Stimulated activated CD8-positive, alpha-beta memory T cell treated with anti-CD3 and anti-CD28 coated beads, Interleukin-12 subunit alpha, Interleukin-12 subunit beta, amount 100 ng/mL, for 4 hours (primary cell): ENCODE measurements around the gene IFI27.
"Not testable (repeated sequence)": the region's sequence is repeated elsewhere in the genome, so short reads cannot be mapped to it uniquely, and the experiment has no call there.

Experiments used
- DNase-seq: peaks from one replicate; pipeline ENCODE4 v3.0.0-alpha.2; 2020; ENCODE audit warnings: low read depth

IFI27 gene

GRCh38 chr14:94156143-94156542 lies 45.6 kb downstream of the IFI27 start:
- not testable (repeated sequence) for DNase-seq

DNA sequence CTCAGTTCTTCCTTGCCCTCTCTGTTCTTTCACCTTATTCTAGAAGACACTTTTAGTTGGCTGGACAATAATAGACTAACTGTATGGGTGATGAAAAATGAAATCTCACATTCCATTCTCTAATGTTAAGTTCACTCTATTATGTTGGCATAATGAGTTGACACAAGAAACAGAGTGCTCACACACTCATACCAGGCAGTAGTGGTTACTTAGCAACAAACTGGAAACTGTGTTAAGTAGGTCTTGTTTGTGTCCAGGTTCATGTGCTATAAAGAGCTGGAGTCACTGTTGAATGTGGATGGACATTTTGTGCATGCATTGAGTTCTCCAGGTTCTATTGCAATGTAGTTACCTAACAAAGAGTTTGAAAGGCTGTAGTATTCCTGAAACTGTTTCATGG lies 46.7 kb downstream of the IFI27 start:
- DNase-seq = no peak

DNA sequence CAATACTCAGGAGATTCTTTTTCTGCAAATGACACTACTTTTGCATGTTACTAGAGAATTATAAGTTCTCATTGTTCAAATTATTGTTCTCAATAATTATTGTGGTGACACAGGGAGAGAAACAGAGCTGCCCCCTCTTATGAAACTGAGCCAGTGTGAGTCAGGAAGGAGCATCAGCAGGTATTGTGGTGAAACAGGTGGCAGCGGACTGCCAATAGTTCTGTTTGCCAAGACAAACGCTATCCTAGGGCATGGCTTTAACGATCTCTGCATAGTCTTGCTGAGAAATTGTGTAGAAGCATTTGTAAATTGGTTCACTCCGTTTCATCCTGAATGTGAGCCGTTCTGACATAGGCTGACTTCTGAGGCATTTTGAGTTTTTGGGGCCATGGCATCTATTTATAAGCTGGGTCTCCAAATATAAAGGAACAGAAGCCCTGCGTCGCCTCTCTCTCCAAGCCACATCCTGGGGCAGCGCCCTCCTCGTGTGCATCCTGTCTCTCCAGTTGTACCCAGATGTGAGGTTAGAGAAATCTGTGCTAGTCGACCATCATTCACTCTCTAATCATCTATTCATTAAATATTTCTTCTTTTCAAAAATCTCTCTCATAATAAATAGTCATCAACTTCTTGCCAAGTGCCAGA lies 47.8 kb downstream of the IFI27 start:
- DNase-seq = no peak

- DNase-seq = no peak
Observed at GRCh38 chr14:94161058-94161457, 50.5 kb downstream of the IFI27 start.

DNA sequence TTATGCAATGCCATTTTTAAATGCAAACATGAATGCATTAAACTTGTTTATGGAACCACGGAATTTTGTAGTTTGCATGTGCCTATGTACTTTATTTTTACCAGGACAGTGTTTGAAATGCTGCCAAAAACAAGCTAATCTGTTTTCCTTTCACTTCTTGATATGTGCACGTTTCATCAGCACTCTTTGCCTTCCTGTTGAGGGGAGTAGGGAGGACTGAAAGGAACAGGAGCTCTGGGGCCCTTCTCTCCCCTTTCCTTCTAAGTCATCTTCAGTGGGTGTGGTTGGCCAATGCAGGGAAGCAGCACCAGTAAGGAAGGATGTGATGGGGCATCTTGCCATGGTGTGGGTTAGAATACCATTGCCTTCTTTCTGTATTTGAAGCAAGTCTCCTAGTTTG lies 51.4 kb downstream of the IFI27 start:
- no peak for DNase-seq

DNA sequence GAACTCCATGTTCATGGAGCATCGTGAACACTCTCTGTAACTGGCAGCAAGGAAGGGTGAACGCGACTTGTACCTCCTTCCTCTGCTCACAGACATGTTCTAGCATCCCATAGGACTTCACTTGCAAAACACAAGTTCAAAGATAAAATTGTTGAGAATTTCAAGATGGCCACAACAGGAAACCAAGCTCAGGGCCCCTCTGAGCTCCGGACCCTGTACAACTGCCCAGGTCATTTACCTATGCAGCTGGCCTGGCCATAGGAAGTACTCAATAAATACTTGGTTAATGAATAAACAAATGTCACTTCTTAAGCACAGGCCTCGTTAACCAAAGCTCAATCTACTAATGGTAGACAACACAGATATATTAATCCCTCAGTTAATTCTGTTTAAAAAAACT lies 51.9 kb downstream of the IFI27 start:
- no peak for DNase-seq

DNA sequence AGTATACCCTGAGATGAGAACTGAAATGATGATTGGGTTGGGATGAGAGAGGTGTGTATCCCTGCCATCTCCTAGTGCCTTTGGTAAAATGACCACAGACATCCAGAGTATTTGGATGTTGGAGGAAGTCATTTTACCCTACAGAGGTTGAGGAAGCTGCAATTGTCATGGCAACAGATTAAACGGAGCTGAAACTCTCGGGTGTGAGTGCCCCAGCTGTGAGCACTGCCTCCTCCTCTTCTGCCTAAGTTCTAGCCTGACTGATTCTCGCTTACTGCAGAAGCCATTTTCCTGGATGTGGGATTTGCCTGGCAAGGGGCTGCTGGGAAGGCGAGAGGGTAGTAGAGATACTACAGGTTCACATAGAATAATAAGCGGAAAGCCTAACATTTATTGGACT lies 53.3 kb downstream of the IFI27 start:
- DNase-seq = no peak

DNA sequence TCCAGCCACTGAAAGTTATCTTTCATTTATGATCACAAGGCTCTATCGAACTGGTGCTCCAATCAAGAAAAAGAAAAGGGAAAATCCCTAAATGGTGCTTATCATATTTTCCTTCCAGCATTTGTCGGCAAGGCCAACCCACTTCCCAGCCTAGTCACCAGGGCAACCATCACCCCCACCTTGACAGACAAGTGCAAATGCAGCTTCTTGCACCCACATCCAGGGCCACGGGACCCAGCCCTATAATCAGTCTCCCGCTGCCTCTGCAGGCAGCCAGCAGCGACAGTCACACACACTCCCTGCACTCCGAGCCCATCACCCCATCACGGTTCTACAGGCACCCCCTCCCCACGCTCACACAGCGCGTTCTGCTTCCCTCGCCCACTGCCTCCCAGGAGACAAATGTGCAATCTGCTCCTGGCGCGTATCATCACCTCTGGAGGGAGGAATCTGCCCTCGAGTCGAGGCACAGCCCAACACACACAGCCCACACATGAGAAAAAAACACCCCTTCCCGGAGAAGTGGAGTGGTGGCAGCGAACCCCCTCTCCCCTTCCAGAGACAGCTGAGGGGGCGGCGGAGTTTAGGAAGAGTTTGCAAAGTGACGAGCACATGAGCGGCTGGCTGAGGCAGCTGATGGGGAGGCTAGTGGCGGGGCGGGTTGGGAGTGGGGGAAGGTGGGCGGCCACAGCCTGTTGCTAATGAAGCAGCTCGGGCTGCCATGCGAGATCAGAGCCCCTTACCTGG lies 54.3 kb downstream of the IFI27 start:
- no peak for DNase-seq

DNA sequence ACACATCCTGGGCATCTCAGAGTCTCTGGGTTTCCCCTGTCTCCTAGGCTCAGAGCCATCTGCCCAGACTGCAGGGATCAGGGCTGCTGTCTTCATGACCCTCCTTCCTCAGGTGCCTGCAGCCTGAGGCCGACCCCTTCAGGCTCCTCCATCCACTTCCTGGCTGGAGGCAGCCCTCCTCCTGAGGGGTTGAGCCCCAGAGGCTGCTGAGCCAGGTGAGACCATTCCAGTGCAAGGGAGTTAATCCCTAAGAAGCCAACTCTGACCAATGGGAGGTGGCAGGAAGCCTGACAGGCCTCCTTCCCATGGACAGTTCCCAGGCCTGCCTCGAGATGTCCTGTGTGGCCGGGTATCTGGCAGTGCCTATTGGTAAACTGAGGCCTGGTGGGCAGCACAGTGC lies 55.2 kb downstream of the IFI27 start:
- DNase-seq = no peak
